Adipocyte (in vitro differentiated cells): ENCODE results near the gene BRD3.

Source experiments
- DNase-seq: peaks from one replicate; pipeline ENCODE4 v3.0.0-alpha.2; 2015; ENCODE audit warnings: low read depth
- H3K27me3 ChIP-seq: replicated peaks from 2 replicates; pipeline ENCODE4 v1.7.0; 2013; ENCODE audit warnings: mild to moderate bottlenecking, low read length, moderate library complexity; ENCODE audit not compliant: control insufficient read depth, insufficient read depth
- H3K36me3 ChIP-seq: 2 replicates; pipeline ENCODE4 v1.7.0; 2013; ENCODE audit warnings: low read length, mild to moderate bottlenecking, moderate library complexity; ENCODE audit not compliant: control insufficient read depth, insufficient read depth, severe bottlenecking
- H3K4me1 ChIP-seq: 2 replicates; pipeline ENCODE4 v1.7.0; 2013; ENCODE audit warnings: mild to moderate bottlenecking, low read length, moderate library complexity; ENCODE audit not compliant: control insufficient read depth, insufficient read depth
- H3K4me3 ChIP-seq: 2 replicates; pipeline ENCODE4 v1.7.0; 2013; ENCODE audit warnings: mild to moderate bottlenecking, low read length, moderate library complexity
- H3K9ac ChIP-seq: 2 replicates; pipeline ENCODE4 v1.7.0; 2013; ENCODE audit warnings: mild to moderate bottlenecking, low read length, moderate library complexity
- H3K9me3 ChIP-seq: 2 replicates; pipeline ENCODE4 v1.7.0; 2013; ENCODE audit warnings: mild to moderate bottlenecking, low read length, moderate library complexity; ENCODE audit not compliant: control insufficient read depth

Gene BRD3

DNA sequence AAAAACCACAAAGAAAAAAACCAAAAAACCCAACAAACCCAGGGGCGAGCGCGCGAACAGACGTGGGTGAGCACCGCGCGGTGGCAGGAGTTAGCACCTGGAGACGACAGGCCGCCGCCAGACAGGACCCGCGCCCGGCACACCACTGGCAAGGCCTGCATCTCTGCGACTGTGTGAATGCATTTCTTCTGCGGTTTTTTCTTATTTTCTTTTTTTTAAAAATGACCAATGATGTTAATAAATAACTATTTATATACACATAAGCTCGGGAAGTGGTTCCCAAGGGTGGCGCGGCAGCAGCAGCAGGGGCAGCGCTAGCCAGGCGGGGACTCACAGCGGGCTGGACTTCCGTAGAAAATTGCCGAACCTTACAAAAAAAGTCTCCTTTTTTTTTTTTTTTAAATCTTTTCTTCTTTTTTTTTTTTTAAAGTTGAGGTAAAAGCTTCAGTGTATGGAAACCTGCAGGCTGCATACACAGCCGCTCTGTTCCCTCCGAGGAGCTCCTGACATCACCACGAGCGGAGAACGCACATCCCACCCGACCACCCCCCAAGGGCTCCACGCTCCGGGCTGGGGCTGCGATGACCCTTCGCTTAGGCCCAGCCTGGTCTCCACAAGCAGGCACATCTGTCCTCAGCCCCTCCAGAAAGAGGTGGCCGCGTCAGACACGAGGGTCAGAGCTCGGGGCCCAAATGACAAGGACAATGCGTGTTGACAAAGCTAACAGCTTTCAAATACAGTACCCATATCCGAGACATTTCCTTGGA, 35.2 kb downstream of the BRD3 start:
- H3K36me3 ChIP-seq = peaks cover 60% of the 10 kb centered on the region
- no peak overlapping the region for H3K4me3 ChIP-seq
- DNase-seq = no peak
- no peak overlapping the region for H3K9ac ChIP-seq
- peaks cover 4% of the 10 kb centered on the region for H3K4me1 ChIP-seq
- no peaks in the 10 kb centered on the region for H3K9me3 ChIP-seq
- no peaks in the 10 kb centered on the region for H3K27me3 ChIP-seq

DNA sequence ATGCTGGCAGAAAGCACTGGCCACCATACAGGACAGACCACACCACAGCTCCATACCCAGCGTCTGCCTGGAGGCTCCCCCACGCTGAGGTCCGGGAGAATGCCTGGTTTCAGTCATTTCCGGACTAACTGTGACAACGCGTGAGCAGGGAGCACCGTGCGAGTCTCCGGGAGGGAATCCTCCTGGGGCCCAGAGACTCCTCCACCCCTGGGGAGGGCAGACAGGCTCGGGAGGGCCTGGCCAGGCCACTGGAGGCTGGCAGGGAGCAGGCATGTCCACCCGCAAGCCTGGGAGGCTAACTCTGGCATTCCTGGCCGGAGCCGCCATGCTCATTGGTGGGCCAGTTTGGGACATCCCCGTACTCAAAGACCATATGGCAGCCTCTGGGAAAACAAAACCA, 36.0 kb downstream of the BRD3 start:
- peaks cover 60% of the 10 kb centered on the region for H3K36me3 ChIP-seq
- H3K9ac ChIP-seq = no peak overlapping the region
- peaks cover 4% of the 10 kb centered on the region for H3K4me1 ChIP-seq
- H3K27me3 ChIP-seq = no peaks in the 10 kb centered on the region
- no peak for DNase-seq
- no peaks in the 10 kb centered on the region for H3K9me3 ChIP-seq
- no peak overlapping the region for H3K4me3 ChIP-seq

DNA sequence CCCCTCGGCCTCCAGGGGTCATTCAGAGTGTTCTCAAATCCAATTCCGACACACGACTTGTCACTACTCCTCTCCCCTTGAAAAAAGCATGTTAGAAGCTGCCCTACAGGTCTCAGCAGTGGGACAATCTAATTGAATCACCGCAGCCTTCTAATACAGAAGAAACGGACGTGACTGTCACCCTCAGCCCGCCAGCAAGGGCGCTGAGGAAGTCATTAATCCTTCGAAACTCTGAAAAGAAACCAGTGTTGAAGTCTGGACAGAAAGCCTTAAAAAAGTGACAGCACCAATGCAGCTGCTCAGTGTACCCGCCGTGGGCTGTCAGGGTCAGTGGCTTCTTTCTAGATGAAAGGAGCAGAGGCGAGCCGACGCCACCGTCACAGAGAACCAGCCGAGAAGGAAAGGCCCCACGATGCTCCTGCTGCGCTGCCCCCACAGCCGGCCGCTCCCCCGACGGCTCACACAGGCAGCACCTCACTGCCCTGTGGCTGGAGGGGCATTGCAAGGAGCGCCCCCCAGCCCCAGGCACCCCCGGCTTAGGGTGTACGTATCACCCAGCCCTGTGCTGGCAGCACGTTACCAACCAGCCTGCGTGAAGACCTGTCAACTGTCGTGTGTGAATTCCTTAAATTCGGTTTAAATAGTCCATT, 36.9 kb downstream of the BRD3 start:
- Histone ChIP-seq H3K9me3 (no peaks in the 10 kb centered on the region), H3K9ac (no peak overlapping the region), H3K4me1 (peaks cover 11% of the 10 kb centered on the region), H3K36me3 (peaks cover 54% of the 10 kb centered on the region), H3K27me3 (no peaks in the 10 kb centered on the region), H3K4me3 (no peak overlapping the region)
- DNase-seq = no peak

DNA sequence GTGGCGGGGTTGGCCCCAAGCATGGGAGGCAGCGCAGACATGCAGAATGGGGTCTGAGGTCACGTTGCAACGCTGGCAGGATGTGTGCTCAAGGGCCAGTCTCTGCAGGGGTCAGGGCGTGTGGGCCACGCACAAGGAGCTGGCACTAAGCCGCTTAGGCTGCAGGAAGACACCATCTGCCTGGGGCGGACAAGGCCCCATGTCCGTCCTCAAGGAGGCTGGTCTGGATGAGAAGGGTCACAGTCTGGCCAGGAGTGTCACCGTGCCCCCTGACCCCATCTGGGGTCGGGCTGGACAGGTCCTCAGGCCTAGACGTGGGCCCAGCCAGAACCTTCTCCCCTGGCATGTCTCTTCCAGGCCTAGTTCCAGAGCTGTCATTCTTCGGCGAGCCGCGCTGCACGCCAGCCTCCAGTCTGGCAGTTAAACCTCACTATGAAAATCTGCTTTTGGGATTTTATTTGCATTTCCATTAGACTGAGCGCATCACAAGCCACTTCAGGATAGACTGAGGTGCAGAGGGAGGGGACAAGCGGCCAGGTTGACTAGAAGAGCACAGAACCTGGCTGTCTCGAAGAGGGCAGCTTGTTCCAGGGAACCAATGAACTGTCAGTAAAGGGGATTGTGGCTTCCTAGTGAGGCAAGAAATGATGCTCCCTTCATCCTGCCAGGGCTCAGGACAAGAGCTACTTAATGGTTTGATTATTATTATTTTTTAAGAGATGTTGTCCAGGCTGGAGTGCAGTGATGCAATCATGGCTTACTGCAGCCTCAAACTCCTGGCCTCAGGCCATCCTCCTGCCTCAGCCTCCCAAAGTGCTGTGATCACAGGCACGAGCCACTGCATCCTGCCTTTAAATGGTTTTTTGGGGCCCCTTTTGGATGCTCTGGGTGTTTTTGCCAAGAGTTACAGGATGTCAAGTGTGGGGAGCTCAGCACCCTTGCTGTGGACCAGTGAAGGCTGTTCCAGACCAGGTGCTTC, 38.3 kb downstream of the BRD3 start:
- H3K9ac ChIP-seq = no peak overlapping the region
- DNase-seq = no peak
- no peak overlapping the region for H3K4me3 ChIP-seq
- no peaks in the 10 kb centered on the region for H3K9me3 ChIP-seq
- H3K27me3 ChIP-seq = no peaks in the 10 kb centered on the region
- peaks cover 11% of the 10 kb centered on the region for H3K4me1 ChIP-seq
- peaks cover 40% of the 10 kb centered on the region for H3K36me3 ChIP-seq

DNA sequence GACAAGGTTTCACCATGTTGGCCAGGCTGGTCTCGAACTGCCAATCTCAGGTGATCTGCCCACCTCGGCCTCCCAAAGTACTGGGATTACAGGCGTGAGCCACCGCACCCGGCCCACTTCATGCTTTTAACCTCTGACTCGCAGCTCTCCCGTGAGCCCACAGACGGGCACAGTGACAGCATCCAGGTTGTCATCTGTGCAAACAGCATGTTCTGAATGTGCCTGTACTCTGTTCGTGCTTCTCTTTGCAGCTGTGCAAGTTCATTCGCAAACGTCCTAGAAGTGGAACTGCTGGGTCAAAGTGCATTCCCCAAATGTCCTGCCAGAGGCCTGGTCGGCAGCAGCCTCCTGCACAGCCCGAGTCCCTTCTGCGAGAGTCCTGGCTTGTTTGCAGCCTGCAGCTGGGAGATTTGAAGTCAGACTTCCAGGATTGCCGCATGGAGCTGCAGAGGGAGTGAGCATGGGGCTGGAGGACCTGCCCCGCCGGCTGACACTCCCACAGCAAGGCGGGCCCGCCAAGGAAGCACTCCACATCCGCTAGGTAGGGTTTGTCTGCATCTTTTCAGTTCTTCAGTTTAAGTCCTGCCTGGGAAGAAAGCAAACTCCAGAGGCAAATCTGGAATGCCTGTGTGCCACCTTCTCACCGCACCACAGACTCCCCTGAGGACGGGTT, 39.1 kb downstream of the BRD3 start:
- DNase-seq = no peak
- H3K4me1 ChIP-seq = peaks cover 14% of the 10 kb centered on the region
- H3K9ac ChIP-seq = no peak overlapping the region
- H3K9me3 ChIP-seq = no peaks in the 10 kb centered on the region
- no peaks in the 10 kb centered on the region for H3K27me3 ChIP-seq
- H3K36me3 ChIP-seq = peaks cover 32% of the 10 kb centered on the region
- no peak overlapping the region for H3K4me3 ChIP-seq

DNA sequence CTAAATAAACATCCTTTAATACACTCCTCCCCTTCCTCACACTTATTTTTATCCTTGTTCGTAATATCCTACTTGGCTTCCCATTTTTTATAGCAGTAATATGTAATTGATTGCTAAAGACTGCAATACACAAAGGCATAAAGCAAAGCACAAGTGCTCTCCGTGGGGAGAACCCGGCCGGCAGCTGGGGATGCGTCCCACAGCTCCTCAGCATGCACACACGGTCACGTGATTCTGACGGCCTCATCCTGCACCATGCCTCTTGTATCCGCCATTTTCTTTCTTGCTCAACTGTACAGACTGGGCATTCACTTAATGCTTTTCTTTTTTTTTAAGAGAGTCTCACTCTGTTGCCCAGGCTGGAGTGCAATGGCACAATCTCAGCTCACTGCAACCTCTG, 39.8 kb downstream of the BRD3 start:
- no peak for DNase-seq
- H3K4me3 ChIP-seq = no peak overlapping the region
- H3K27me3 ChIP-seq = no peaks in the 10 kb centered on the region
- H3K36me3 ChIP-seq = peaks cover 26% of the 10 kb centered on the region
- no peak overlapping the region for H3K9ac ChIP-seq
- peaks cover 14% of the 10 kb centered on the region for H3K4me1 ChIP-seq
- H3K9me3 ChIP-seq = no peaks in the 10 kb centered on the region

DNA sequence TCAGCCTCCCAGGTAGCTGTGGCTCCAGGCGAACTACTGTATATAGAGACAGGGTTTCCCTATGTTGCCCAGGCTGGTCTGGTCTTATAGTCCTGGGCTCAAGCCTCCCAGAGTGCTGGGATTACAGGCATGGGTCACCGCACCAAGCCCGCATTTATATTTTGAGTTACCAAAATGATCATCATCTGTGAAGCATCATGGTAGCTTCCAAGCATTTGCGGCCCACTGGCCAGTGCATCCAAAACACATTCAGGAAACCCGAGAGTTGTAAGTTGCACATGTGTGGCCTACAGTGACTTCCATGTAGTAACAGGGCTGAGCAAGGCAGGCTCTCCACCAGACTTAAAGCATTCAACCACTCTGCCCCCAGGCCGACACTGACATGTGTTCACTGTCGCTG, 40.3 kb downstream of the BRD3 start:
- no peak for DNase-seq
- H3K36me3 ChIP-seq = peaks cover 21% of the 10 kb centered on the region
- no peaks in the 10 kb centered on the region for H3K9me3 ChIP-seq
- H3K4me3 ChIP-seq = no peak overlapping the region
- H3K4me1 ChIP-seq = peaks cover 14% of the 10 kb centered on the region
- H3K27me3 ChIP-seq = no peaks in the 10 kb centered on the region
- no peak overlapping the region for H3K9ac ChIP-seq

DNA sequence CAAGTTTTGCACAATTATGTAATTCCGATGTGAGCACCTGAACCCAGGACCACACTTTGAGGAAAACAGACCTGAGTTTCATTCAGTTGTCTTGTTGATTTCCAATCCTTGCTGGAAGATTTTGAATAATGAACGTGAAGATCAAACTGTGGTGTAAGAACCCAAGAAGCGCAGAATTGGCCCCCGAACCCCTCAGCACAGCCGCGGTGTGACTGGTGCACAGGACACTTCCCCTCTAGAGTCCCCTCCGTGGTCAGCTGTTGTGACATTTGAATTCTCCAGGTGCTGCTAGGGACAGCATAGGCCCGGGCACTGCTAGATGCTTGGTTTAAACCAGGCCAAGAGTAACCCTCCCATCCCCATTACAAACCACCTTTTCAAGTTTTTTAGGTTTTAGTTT, 40.8 kb downstream of the BRD3 start:
- H3K4me1 ChIP-seq = peaks cover 14% of the 10 kb centered on the region
- no peaks in the 10 kb centered on the region for H3K9me3 ChIP-seq
- no peak overlapping the region for H3K4me3 ChIP-seq
- no peak overlapping the region for H3K9ac ChIP-seq
- H3K36me3 ChIP-seq = peaks cover 16% of the 10 kb centered on the region
- no peak for DNase-seq
- H3K27me3 ChIP-seq = no peaks in the 10 kb centered on the region

DNA sequence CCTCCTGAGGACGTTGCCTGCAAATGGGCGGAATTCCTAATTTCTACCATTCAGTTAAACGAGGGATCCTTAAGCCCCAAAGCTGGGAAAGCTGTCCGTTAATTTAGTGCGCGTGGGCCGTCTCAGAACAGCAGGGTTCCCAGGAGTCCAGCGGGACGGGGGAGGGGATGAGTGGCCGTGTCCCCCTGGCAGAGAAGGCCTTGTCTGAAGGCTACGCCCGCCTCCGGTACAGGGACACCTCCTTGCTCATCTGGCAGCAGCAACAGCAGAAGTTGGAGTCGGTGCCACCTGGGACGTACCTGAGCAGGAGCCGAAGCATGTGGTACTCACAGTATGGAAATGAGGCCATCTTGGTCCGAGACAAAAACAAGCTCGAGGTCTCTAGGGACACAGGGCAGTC, 41.2 kb downstream of the BRD3 start:
- DNase-seq = no peak
- peak overlapping the region; percentile 83 for H3K4me3 ChIP-seq

DNA sequence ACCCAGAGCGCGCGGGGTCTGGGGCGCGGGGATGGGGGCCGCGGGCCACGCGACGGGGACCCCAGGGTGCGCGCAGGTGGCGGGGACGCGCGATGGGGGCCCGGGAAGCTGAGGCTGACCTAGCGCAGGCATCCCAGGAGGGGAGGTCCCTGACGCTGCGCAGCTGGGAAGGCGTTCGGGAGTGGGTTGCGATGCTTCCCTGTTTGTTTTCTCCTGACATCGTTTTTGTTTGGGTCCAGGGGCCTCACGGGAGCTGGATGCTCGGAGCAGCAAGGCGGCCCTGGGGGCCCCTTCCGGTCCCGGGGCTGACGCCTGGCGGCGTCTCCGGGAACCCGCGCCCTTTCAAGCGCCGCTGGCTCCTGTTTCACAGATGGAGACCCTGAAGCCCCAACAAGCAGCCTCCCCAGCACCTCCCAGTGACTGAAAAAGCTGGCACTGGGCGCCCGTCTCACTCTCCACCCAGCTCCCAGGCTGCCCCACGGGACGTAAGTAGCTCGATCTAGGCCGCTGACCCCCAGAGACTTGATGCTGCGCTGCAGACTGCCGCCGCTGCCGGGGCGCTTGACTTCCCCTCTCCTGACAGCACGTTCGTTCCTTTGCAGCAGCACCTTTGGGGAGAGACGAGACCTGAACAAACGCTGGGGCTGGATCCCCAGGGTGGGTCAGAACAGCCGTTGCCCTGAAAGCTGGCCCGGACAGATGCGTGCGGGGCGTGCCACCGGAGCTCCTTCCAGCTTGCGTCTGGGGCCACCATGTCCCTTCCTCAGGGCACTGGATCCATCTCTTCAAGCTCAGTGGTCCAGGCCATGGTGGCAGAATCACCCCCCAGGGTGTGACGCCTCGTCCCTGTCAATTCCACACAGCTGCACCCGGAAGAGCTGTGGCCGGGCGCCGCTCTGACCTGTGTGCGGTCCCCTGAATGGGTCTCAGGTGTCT, 42.0 kb downstream of the BRD3 start:
- DNase-seq = peak; percentile 74
- peak overlapping the region; percentile 83 for H3K4me3 ChIP-seq
- peak overlapping the region; percentile 76 for H3K9ac ChIP-seq
- peaks cover 14% of the 10 kb centered on the region for H3K4me1 ChIP-seq
- H3K9me3 ChIP-seq = no peaks in the 10 kb centered on the region
- H3K36me3 ChIP-seq = peaks cover 7% of the 10 kb centered on the region
- H3K27me3 ChIP-seq = no peaks in the 10 kb centered on the region

More for the DNA sequence above, 41.2 kb downstream of the BRD3 start:
- Histone ChIP-seq H3K4me1 (peaks cover 14% of the 10 kb centered on the region), H3K27me3 (no peaks in the 10 kb centered on the region), H3K36me3 (peaks cover 12% of the 10 kb centered on the region), H3K9me3 (no peaks in the 10 kb centered on the region), H3K9ac (peak overlapping the region; percentile 76)
